Hepatocyte (in vitro differentiated cells): ENCODE measurements around the gene HS6ST1. TPM values are rescaled to one million over a fixed set of nuclear protein-coding genes. Genes with fewer than 3 reads are reported as not detected.

Experiments
- DNase-seq: peaks from one replicate; pipeline ENCODE4 v3.0.0-alpha.2; 2016; ENCODE audit warnings: low spot score
- H2AFZ ChIP-seq: fragments of 200-600 bp; sonication (generic); 2 replicates; pipeline ENCODE4 v1.6.0; 2016; ENCODE audit warnings: antibody characterized with exemption, mild to moderate bottlenecking
- H3K27ac ChIP-seq: fragments of 200-600 bp; sonication (generic); 2 replicates; pipeline ENCODE4 v1.5.1; 2016; ENCODE audit warnings: mild to moderate bottlenecking
- H3K27me3 ChIP-seq: fragments of 200-600 bp; sonication (generic); 2 replicates; pipeline ENCODE4 v1.6.1; 2016
- H3K36me3 ChIP-seq: fragments of 200-600 bp; sonication (generic); replicated peaks from 2 replicates; pipeline ENCODE4 v1.5.1; 2016; ENCODE audit warnings: low read depth; ENCODE audit not compliant: insufficient read depth
- H3K4me1 ChIP-seq: fragments of 200-600 bp; sonication (generic); 2 replicates; pipeline ENCODE4 v1.5.1; 2016; ENCODE audit warnings: mild to moderate bottlenecking, moderate library complexity; ENCODE audit not compliant: insufficient read depth
- H3K4me2 ChIP-seq: fragments of 200-600 bp; sonication (generic); 2 replicates; pipeline ENCODE4 v1.6.0; 2016
- H3K4me3 ChIP-seq: fragments of 200-600 bp; sonication (generic); 2 replicates; pipeline ENCODE4 v1.5.1; 2016; ENCODE audit warnings: mild to moderate bottlenecking
- H3K79me2 ChIP-seq: fragments of 200-600 bp; sonication (generic); 2 replicates; pipeline ENCODE4 v1.6.0; 2017; ENCODE audit warnings: mild to moderate bottlenecking
- H3K9me2 ChIP-seq: fragments of 200-600 bp; sonication (generic); replicated peaks from 2 replicates; pipeline ENCODE4 v1.6.0; 2017; ENCODE audit warnings: mild to moderate bottlenecking; ENCODE audit not compliant: insufficient read depth
- H3K9me3 ChIP-seq: fragments of 200-600 bp; sonication (generic); 2 replicates; pipeline ENCODE4 v1.5.1; 2016; ENCODE audit warnings: low read depth, mild to moderate bottlenecking
- H4K20me1 ChIP-seq: fragments of 200-600 bp; sonication (generic); 2 replicates; pipeline ENCODE4 v1.6.0; 2016; ENCODE audit warnings: mild to moderate bottlenecking; ENCODE audit not compliant: insufficient read depth, poor library complexity, severe bottlenecking
- CTCF ChIP-seq: fragments of 200-600 bp; sonication (generic); IDR thresholded peaks from 2 replicates; pipeline ENCODE4 v1.5.1; 2016; ENCODE audit warnings: antibody characterized with exemption, mild to moderate bottlenecking; ENCODE audit not compliant: poor library complexity
- EZH2 ChIP-seq: fragments of 200-600 bp; sonication (generic); IDR thresholded peaks from 2 replicates; pipeline ENCODE4 v1.6.1; 2016; ENCODE audit warnings: antibody characterized with exemption, mild to moderate bottlenecking, borderline replicate concordance
- EZH2phosphoT487 ChIP-seq: fragments of 200-600 bp; sonication (generic); IDR thresholded peaks from one replicate; pipeline ENCODE4 v1.6.1; 2018; ENCODE audit warnings: antibody characterized with exemption, mild to moderate bottlenecking, low read depth, moderate library complexity; ENCODE audit not compliant: unreplicated experiment, severe bottlenecking
- whole genome bisulfite sequencing: methylation state at CpG from one replicate; pipeline ENCODE4 v1.1.6; 2016; ENCODE audit warnings: low lambda C conversion rate; ENCODE audit errors: missing lambda C conversion rate; 5-methylcytosine and 5-hydroxymethylcytosine counted together
- polyA plus RNA-seq: library from polyadenylated mRNA; unstranded; fragments of >200 nt; fragmentation: Nextera tagmentation; extraction: Ambion mirVana; gene quantifications from 2 replicates; pipeline ENCODE4 v1.2.1, GENCODE V29; 2016
- total RNA-seq: library from RNA; depleted of rRNA; stranded (reverse); fragments of >200 nt; gene quantifications from 2 replicates; pipeline ENCODE4 v1.2.3, GENCODE V29; 2014

Gene HS6ST1
- total and polyA plus RNA-seq, 2 experiments from 2014 or later: 46.7 to 48.3 TPM

GRCh38 chr2:128324008-128324896, 5.6 kb upstream of the HS6ST1 start:
- Histone ChIP-seq H3K4me2 (no peak overlapping the region), H3K27me3 (no peaks in the 10 kb centered on the region), H2AFZ (no peak overlapping the region), H3K9me2 (no peaks in the 10 kb centered on the region), H3K36me3 (no peaks in the 10 kb centered on the region), H3K27ac (no peak overlapping the region), H3K4me1 (peaks cover 7% of the 10 kb centered on the region), H3K4me3 (no peak overlapping the region), H4K20me1 (no peaks in the 10 kb centered on the region), H3K9me3 (no peaks in the 10 kb centered on the region), H3K79me2 (no peaks in the 10 kb centered on the region)
- no peak for DNase-seq
- 94% methylated on average over 11 of the region's 11 CpGs for WGBS
- TF ChIP-seq EZH2: no peak
- no peak for TF ChIP-seq CTCF
- TF ChIP-seq EZH2phosphoT487: no peak

GRCh38 chr2:128323555-128323931, 4.9 kb upstream of the HS6ST1 start:
- no peak for TF ChIP-seq EZH2
- no peak for TF ChIP-seq CTCF
- no peak for TF ChIP-seq EZH2phosphoT487
- no peak for DNase-seq

GRCh38 chr2:128322715-128323554, 4.3 kb upstream of the HS6ST1 start:
- H3K4me1 ChIP-seq: peaks cover 11% of the 10 kb centered on the region
- no peak overlapping the region for H3K27ac ChIP-seq
- H3K27me3 ChIP-seq: no peaks in the 10 kb centered on the region
- no peaks in the 10 kb centered on the region for H3K79me2 ChIP-seq
- no peaks in the 10 kb centered on the region for H3K9me2 ChIP-seq
- TF ChIP-seq EZH2 (no peak), EZH2phosphoT487 (no peak), CTCF (no peak)
- no peaks in the 10 kb centered on the region for H3K36me3 ChIP-seq
- H4K20me1 ChIP-seq: no peaks in the 10 kb centered on the region
- WGBS: 64% methylated on average over 28 of the region's 29 CpGs
- DNase-seq: peak; percentile 15
- H2AFZ ChIP-seq: peak overlapping the region; percentile 92
- peak overlapping the region; percentile 97 for H3K4me2 ChIP-seq
- H3K9me3 ChIP-seq: no peaks in the 10 kb centered on the region
- H3K4me3 ChIP-seq: no peak overlapping the region

More at GRCh38 chr2:128323555-128323931, 4.9 kb upstream of the HS6ST1 start:
- Histone ChIP-seq H3K4me2 (no peak overlapping the region), H3K4me1 (peaks cover 11% of the 10 kb centered on the region), H4K20me1 (no peaks in the 10 kb centered on the region), H3K36me3 (no peaks in the 10 kb centered on the region), H3K9me2 (no peaks in the 10 kb centered on the region), H3K27me3 (no peaks in the 10 kb centered on the region), H3K4me3 (no peak overlapping the region), H3K27ac (no peak overlapping the region), H3K9me3 (no peaks in the 10 kb centered on the region), H2AFZ (no peak overlapping the region), H3K79me2 (no peaks in the 10 kb centered on the region)
- WGBS: 91% methylated on average over 8 of the region's 8 CpGs
